WI38 (cell line): ENCODE results near the gene KCNJ4.

Experiments
- H3K4me3 ChIP-seq: 2 replicates; pipeline ENCODE4 v1.5.1; 2011; ENCODE audit warnings: low read depth, mild to moderate bottlenecking, control low read depth, low read length
- CTCF ChIP-seq: IDR thresholded peaks from 2 replicates; pipeline ENCODE4 v1.5.1; 2012; ENCODE audit warnings: low read depth, mild to moderate bottlenecking, control low read depth, low read length

KCNJ4 gene

GRCh38 chr22:38482662-38483308 is 27.8 kb upstream of the KCNJ4 start:
- no peak for TF ChIP-seq CTCF
- no peak overlapping the region for H3K4me3 ChIP-seq

- no peak overlapping the region for H3K4me3 ChIP-seq
- no peak for TF ChIP-seq CTCF
Observed at GRCh38 chr22:38481871-38482332, 26.9 kb upstream of the KCNJ4 start.

GRCh38 chr22:38481162-38481870 is 26.3 kb upstream of the KCNJ4 start:
- TF ChIP-seq CTCF = no peak
- no peak overlapping the region for H3K4me3 ChIP-seq

- TF ChIP-seq CTCF = no peak
Observed at GRCh38 chr22:38479096-38479837, 24.3 kb upstream of the KCNJ4 start.

GRCh38 chr22:38477585-38477984 is 22.6 kb upstream of the KCNJ4 start:
- H3K4me3 ChIP-seq = no peak overlapping the region
- no peak for TF ChIP-seq CTCF

More at GRCh38 chr22:38479096-38479837, 24.3 kb upstream of the KCNJ4 start:
- H3K4me3 ChIP-seq = no peak overlapping the region

- no peak for TF ChIP-seq CTCF
Observed at GRCh38 chr22:38474003-38474607, 19.1 kb upstream of the KCNJ4 start.

More at GRCh38 chr22:38474003-38474607, 19.1 kb upstream of the KCNJ4 start:
- H3K4me3 ChIP-seq = no peak overlapping the region
